Mucosa of stomach (tissue), 1 donor: ENCODE results near the gene GRN.

ENCODE experiments used
- H3K27me3 ChIP-seq: one replicate; pipeline ENCODE4 v1.7.0; 2013; ENCODE audit warnings: mild to moderate bottlenecking, low read length; ENCODE audit not compliant: control insufficient read depth, insufficient read depth
- H3K36me3 ChIP-seq: one replicate; pipeline ENCODE4 v1.7.0; 2013; ENCODE audit warnings: low read length; ENCODE audit not compliant: control insufficient read depth, insufficient read depth
- H3K4me1 ChIP-seq: one replicate; pipeline ENCODE4 v1.7.0; 2013; ENCODE audit warnings: mild to moderate bottlenecking, low read length; ENCODE audit not compliant: control insufficient read depth, insufficient read depth
- H3K4me3 ChIP-seq: one replicate; pipeline ENCODE4 v1.7.0; 2013; ENCODE audit warnings: low read length
- H3K9ac ChIP-seq: one replicate; pipeline ENCODE4 v1.7.0; 2013; ENCODE audit warnings: mild to moderate bottlenecking, low read length, moderate library complexity
- H3K9me3 ChIP-seq: one replicate; pipeline ENCODE4 v1.7.0; 2013; ENCODE audit warnings: mild to moderate bottlenecking, low read length, moderate library complexity; ENCODE audit not compliant: control insufficient read depth
- donor health status: Pancreatic carcinoma.

GRN gene

DNA sequence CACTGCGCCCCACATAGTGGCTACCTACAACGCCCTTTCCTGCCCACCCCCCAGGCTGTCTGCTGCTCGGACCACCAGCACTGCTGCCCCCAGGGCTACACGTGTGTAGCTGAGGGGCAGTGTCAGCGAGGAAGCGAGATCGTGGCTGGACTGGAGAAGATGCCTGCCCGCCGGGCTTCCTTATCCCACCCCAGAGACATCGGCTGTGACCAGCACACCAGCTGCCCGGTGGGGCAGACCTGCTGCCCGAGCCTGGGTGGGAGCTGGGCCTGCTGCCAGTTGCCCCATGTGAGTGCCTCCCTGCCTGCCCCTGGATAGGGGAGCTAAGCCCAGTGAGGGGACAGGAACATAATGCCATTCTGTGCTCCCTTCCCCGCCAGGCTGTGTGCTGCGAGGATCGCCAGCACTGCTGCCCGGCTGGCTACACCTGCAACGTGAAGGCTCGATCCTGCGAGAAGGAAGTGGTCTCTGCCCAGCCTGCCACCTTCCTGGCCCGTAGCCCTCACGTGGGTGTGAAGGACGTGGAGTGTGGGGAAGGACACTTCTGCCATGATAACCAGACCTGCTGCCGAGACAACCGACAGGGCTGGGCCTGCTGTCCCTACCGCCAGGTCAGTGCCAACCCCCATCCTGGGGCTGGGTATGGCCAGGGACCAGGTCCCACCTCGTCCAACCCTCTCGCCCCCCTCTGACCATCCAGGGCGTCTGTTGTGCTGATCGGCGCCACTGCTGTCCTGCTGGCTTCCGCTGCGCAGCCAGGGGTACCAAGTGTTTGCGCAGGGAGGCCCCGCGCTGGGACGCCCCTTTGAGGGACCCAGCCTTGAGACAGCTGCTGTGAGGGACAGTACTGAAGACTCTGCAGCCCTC, 7.1 kb downstream of the GRN start:
- Histone ChIP-seq H3K27me3 (no peaks in the 10 kb centered on the region), H3K9me3 (no peaks in the 10 kb centered on the region), H3K4me1 (peaks cover 5% of the 10 kb centered on the region), H3K36me3 (peaks cover 10% of the 10 kb centered on the region), H3K9ac (no peak overlapping the region), H3K4me3 (no peak overlapping the region)

DNA sequence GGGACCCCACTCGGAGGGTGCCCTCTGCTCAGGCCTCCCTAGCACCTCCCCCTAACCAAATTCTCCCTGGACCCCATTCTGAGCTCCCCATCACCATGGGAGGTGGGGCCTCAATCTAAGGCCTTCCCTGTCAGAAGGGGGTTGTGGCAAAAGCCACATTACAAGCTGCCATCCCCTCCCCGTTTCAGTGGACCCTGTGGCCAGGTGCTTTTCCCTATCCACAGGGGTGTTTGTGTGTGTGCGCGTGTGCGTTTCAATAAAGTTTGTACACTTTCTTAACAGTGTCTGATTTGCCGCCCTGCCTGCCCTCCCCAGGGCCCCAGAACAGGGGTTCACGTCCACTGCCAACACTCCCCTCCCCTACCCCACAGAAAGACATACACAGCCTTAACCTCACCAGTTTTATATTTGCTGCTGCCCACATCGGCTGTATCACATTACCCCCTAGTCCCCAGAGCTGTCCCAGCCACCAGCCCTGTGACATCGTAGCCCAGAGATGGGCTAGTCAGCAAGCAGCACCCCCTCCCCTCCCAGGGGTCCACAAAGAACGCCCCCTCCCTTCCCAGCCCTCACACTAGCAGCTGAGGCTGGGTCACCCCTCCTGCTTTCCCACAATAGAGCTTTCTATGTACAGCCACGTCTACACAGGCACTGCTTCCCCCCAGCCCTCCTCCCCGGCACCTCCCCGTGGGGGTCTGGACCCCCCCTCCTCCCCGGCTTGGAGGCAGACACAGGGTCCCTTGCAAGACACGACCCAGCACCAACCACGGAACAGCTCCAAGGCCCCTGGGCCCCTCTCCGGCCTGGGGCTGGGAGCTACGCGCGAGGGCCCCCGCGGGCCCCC, 7.9 kb downstream of the GRN start:
- Histone ChIP-seq H3K9ac (no peak overlapping the region), H3K36me3 (peaks cover 10% of the 10 kb centered on the region), H3K4me3 (no peak overlapping the region)

DNA sequence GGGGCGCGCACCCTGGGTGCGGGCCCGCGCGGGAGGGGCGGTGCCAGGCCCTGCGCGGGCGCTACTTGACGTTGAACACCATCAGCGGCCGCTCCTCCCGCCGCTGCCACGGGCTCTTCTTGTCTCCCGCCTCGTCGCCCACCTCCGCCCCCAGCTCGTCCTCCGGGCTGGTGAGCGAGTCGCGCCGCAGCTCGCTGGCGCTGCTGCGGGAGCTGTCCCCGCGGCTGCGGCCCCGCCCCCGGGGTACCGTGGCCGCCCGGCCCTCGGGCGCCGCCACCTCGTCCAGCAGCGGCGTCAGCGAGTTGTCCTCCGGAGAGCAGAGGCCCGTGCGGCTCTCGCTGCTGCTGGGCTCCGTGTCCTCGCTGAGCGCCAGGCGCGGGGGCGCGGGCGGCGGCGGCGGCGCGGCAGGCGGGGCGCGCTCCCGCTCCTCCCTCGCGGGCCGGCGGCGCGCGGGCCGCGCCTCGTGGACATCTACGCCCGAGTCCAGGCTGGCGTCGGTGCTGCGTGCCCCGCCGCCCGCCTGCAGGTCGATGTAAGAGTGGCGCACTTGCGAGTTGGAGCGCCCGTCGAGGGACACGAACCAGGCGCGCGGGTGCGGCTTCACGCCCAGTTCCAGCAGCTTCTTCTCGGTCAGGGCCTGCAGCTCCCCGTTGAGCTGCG, 8.7 kb downstream of the GRN start:
- no peaks in the 10 kb centered on the region for H3K9me3 ChIP-seq
- no peaks in the 10 kb centered on the region for H3K27me3 ChIP-seq
- H3K36me3 ChIP-seq: peaks cover 10% of the 10 kb centered on the region
- no peak overlapping the region for H3K9ac ChIP-seq
- peaks cover 5% of the 10 kb centered on the region for H3K4me1 ChIP-seq
- no peak overlapping the region for H3K4me3 ChIP-seq

More for the DNA sequence above, 7.9 kb downstream of the GRN start:
- Histone ChIP-seq H3K27me3 (no peaks in the 10 kb centered on the region), H3K4me1 (peaks cover 5% of the 10 kb centered on the region), H3K9me3 (no peaks in the 10 kb centered on the region)

DNA sequence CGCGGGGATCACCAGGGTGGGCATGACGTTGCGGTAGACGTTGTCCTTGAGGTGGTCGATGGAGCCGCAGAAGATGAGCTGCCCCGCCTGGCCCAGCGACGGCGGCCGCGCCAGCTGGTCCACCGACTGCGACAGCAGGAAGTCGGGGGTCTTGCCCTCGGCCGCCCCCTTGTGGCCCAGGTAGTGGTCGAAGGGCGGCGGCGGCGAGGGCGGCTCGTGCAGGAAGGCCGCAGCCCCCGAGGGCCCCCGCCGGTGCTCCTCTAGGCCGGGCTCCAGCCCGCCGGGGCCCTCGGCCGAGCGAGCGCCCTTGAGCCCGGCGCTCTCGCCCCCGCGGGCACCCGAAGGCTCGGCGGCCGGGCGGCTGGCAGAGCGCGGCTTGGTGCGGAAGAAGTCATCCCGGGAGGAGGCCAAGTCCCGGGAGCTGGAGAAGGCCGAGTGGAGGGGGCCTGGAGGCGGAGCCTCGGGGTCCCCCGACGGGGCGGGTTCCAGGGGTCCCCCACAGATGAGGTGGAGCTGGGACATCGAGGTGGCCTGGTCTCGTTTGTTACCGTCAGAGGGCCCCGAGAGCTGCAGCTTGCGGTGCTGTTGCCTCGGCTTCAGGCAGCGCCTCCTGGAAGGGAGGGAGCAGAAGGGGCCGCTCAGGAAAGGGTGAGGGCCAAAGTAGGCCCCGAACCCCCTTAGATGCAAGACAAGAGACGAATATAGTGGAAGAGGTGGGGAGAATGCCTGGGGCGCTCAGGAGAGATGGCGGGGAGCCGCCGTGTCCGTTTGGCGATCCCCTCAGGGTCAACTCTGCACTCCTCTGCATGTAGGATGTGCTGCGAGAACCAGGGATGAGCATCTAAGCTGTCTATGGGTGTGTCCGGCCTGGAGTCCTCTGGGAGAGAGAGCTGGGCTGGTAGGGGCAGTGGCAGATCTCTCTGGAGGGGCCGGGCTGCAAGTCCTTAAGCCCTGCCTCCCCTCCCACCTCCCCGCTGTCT, 9.8 kb downstream of the GRN start:
- Histone ChIP-seq H3K4me3 (no peak overlapping the region), H3K4me1 (peaks cover 5% of the 10 kb centered on the region)

DNA sequence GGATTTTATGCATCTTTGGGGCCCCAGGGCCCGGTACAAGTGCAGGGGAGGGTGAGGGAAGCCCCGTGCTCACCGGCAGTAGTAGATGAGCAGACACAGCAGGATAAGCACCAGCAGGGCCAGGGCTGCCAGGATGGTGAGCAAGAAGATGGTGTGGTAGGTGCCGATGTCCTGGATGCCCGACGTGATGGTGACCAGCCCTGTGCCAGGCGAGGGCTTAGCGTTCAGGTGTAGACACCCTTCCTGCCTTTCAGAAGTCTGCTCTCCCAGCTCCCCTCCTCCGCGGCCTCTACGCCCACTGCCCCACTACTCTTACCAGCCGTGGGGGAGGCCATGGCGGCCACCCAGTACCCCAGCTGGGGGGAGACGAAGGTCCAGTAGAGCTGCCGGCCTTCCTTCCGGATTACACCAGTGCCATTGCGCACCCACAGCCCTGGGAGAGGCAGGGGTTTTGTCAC, 10.6 kb downstream of the GRN start:
- no peaks in the 10 kb centered on the region for H3K9me3 ChIP-seq
- H3K4me1 ChIP-seq: peaks cover 5% of the 10 kb centered on the region
- peaks cover 3% of the 10 kb centered on the region for H3K27me3 ChIP-seq
- H3K4me3 ChIP-seq: no peak overlapping the region
- H3K36me3 ChIP-seq: peaks cover 5% of the 10 kb centered on the region
- H3K9ac ChIP-seq: no peak overlapping the region

More for the DNA sequence above, 9.8 kb downstream of the GRN start:
- Histone ChIP-seq H3K9ac (no peak overlapping the region), H3K9me3 (no peaks in the 10 kb centered on the region), H3K36me3 (peaks cover 10% of the 10 kb centered on the region), H3K27me3 (no peaks in the 10 kb centered on the region)

DNA sequence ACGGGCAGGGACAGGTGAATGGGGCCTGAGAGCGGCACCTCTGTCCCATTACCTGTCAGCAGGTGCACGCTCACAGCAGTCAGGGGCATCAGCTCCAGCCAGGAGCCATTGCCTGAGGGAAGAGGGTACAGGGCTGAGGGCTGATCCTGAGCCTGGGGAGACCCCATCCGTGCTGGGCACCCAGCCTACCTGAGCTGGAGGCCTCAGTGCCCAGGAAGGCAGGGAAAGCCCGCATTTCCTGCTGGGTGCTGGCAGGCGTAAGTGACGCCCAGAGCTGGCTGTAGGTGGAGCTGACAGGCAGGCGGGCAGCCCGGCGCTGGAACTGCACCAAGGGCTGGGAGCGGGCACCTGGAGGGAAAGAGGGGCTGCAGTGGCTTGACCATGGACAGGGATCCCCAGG, 11.1 kb downstream of the GRN start:
- Histone ChIP-seq H3K27me3 (peaks cover 8% of the 10 kb centered on the region), H3K9me3 (no peaks in the 10 kb centered on the region), H3K9ac (no peak overlapping the region), H3K4me3 (no peak overlapping the region), H3K36me3 (no peaks in the 10 kb centered on the region), H3K4me1 (peaks cover 5% of the 10 kb centered on the region)

DNA sequence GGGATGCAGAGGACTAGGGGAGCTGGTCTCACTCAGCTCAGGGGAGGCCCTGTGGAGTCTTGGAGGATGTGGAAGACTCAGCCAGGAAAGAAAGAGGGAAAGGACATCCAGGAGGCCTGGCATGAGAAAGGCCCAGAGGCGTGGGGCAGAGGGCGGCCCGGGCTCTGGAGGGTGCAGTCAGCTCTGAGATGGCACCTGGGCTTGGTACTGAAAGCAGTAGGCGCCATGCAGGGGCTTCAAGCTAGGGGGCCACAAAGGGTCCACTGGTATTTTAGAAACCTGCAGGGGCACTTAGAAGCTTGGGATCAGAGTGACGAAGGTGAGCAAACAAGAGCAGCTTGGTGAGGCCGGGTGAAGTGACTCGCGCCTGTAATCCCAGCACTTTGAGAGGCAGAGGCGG, 13.0 kb downstream of the GRN start:
- peaks cover 5% of the 10 kb centered on the region for H3K4me1 ChIP-seq
- H3K9me3 ChIP-seq: no peaks in the 10 kb centered on the region
- H3K9ac ChIP-seq: no peak overlapping the region
- H3K4me3 ChIP-seq: no peak overlapping the region
- H3K36me3 ChIP-seq: no peaks in the 10 kb centered on the region
- peaks cover 22% of the 10 kb centered on the region for H3K27me3 ChIP-seq

DNA sequence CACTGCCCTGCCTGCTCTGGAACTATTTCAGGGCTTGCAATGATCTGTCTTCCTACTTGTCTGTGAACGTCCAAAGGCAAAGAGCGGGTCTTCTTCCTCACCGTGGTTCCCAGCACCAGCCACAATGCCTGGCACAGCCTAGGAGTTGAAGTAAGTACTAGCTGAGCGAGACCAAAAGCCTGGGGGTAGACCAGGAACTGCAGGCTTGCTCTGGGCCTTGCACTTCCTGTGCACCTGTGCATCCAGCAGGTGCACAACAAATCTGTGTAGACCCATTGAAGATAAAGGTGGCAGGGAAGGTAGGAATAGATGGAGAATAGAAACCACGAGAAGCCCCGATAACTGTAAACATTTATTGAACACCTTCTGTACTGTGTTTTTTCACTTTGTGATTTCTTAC, 13.9 kb downstream of the GRN start:
- no peak overlapping the region for H3K4me3 ChIP-seq
- H3K27me3 ChIP-seq: peaks cover 26% of the 10 kb centered on the region
- H3K9me3 ChIP-seq: no peaks in the 10 kb centered on the region
- no peaks in the 10 kb centered on the region for H3K4me1 ChIP-seq
- H3K36me3 ChIP-seq: no peaks in the 10 kb centered on the region
- H3K9ac ChIP-seq: no peak overlapping the region

DNA sequence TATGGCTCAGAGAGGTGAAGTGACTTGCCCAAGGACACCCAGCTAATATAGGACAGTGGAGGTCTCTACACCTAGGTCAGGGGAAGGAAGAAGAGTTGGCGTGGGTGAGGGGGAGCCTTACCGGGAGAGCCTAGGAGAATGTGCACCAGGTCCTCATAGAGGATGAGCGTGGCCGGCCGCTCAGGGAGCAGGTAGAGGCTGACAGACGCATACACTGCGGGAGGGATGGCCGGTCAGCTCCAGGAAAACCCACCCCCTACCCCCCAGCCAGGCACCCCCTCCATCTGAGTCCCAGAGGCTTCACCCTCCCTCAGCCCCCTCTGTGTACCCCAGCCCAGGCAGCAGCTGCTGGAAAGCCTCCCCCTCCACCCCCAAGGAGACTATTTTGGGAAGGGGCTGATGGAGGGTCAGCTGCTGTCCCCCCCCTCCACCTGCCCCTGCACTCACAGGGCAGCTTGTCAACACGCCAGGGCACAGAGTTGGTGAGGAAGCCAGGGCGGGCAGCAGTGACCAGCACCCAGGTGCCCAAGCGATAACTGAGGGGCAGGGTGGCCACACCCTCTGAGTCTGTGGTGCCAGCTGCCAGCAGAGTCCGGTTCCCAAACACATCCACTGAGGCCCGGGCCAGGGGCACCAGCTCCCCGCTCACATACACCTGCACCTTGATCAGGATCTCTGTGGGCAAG, 14.5 kb downstream of the GRN start:
- H3K9me3 ChIP-seq: no peaks in the 10 kb centered on the region
- H3K27me3 ChIP-seq: peaks cover 26% of the 10 kb centered on the region
- no peak overlapping the region for H3K4me3 ChIP-seq
- H3K4me1 ChIP-seq: no peaks in the 10 kb centered on the region
- no peak overlapping the region for H3K9ac ChIP-seq
- no peaks in the 10 kb centered on the region for H3K36me3 ChIP-seq

DNA sequence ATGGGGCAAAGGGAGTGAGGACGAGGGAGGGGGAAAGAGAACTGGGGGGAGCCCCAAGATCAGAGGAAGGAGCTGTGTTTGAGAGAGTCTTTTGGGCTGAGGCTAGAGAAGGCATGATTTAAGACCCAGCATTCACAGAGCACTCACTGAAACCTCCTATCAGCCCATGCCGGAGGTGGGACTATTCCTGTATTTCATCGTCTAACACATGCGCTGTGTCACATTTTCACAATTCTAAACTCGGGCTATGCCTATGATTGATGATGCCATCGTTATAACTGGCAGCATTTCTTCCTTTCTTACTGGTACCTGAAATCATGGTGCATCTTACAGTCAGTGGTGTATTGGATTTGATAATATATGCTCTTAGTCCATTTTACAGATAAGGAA, 15.0 kb downstream of the GRN start:
- Histone ChIP-seq H3K9ac (no peak overlapping the region), H3K4me3 (no peak overlapping the region), H3K36me3 (no peaks in the 10 kb centered on the region), H3K4me1 (no peaks in the 10 kb centered on the region), H3K9me3 (no peaks in the 10 kb centered on the region), H3K27me3 (peaks cover 26% of the 10 kb centered on the region)

DNA sequence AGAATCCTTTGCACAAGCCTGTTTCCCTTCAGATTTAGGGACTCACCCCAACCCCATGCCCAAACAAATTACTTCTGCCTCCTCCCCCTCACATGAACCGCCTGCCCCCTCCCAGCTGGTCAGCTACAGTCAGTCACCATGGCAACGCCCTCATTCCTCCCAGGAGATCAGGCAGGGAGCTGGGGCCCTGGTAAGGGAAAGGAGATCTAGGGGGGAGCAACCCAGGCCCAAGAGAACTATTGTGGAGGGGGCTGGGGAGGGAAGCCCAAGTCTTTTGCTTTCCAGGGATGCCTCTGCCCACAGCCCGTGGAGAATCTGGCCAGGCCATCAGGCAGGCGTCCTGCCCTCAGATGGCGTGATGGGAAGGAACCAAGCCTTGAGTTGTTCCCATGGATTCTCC, 15.7 kb downstream of the GRN start:
- Histone ChIP-seq H3K4me1 (no peaks in the 10 kb centered on the region), H3K27me3 (peaks cover 26% of the 10 kb centered on the region), H3K9me3 (no peaks in the 10 kb centered on the region), H3K4me3 (no peak overlapping the region), H3K9ac (no peak overlapping the region), H3K36me3 (no peaks in the 10 kb centered on the region)
